Measurements from ENCODE around the gene KRT86.
"Not testable (repeated sequence)": the region's sequence is repeated elsewhere in the genome, so short reads cannot be mapped to it uniquely, and the experiment has no call there.

KRT86 gene

GRCh38 chr12:52255926-52256583, 18.4 kb upstream of the KRT86 start:
- H3K4me2 ChIP-seq (ENCODE audit: low read length), result no peak overlapping the region
- H3K36me3 ChIP-seq (ENCODE audit: insufficient read depth, low read length), result no peaks in the 10 kb centered on the region
- H3K9me3 ChIP-seq (replicated peaks; ENCODE audit: low read length), result no peaks in the 10 kb centered on the region
- H3K27me3 ChIP-seq (ENCODE audit: control insufficient read depth, insufficient read depth, low read length), result no peaks in the 10 kb centered on the region
- H3K9ac ChIP-seq (ENCODE audit: low read depth, low read length), result no peak overlapping the region
- no peak overlapping the region for H3K4me3 ChIP-seq (ENCODE audit: low read length)
- H3K4me1 ChIP-seq (ENCODE audit: control insufficient read depth, insufficient read depth, low read length), result peaks cover 20% of the 10 kb centered on the region

- Histone ChIP-seq H3K36me3 (ENCODE audit: insufficient read depth, low read length) (no peaks in the 10 kb centered on the region), H3K4me3 (ENCODE audit: low read length) (no peak overlapping the region), H3K9ac (ENCODE audit: low read depth, low read length) (no peak overlapping the region), H3K4me2 (ENCODE audit: low read length) (no peak overlapping the region), H3K4me1 (ENCODE audit: control insufficient read depth, insufficient read depth, low read length) (peaks cover 25% of the 10 kb centered on the region), H3K9me3 (replicated peaks; ENCODE audit: low read length) (no peaks in the 10 kb centered on the region), H3K27me3 (ENCODE audit: control insufficient read depth, insufficient read depth, low read length) (no peaks in the 10 kb centered on the region)
Observed at GRCh38 chr12:52256584-52256935, 17.9 kb upstream of the KRT86 start.

GRCh38 chr12:52257074-52257551, 17.3 kb upstream of the KRT86 start:
- no peaks in the 10 kb centered on the region for H3K36me3 ChIP-seq (ENCODE audit: insufficient read depth, low read length)
- H3K4me1 ChIP-seq (ENCODE audit: control insufficient read depth, insufficient read depth, low read length), result peaks cover 25% of the 10 kb centered on the region
- H3K4me3 ChIP-seq (ENCODE audit: low read length), result no peak overlapping the region
- H3K4me2 ChIP-seq (ENCODE audit: low read length), result no peak overlapping the region
- H3K27me3 ChIP-seq (ENCODE audit: control insufficient read depth, insufficient read depth, low read length), result no peaks in the 10 kb centered on the region
- no peak overlapping the region for H3K9ac ChIP-seq (ENCODE audit: low read depth, low read length)
- no peaks in the 10 kb centered on the region for H3K9me3 ChIP-seq (replicated peaks; ENCODE audit: low read length)

GRCh38 chr12:52257922-52258321, 16.5 kb upstream of the KRT86 start:
- not testable (repeated sequence) for H3K4me2 ChIP-seq (ENCODE audit: low read length); H3K9ac ChIP-seq (ENCODE audit: low read depth, low read length); H3K4me3 ChIP-seq (ENCODE audit: low read length); H3K36me3 ChIP-seq (ENCODE audit: insufficient read depth, low read length); H3K9me3 ChIP-seq (replicated peaks; ENCODE audit: low read length); H3K27me3 ChIP-seq (ENCODE audit: control insufficient read depth, insufficient read depth, low read length)
- peaks cover 25% of the 10 kb centered on the region for H3K4me1 ChIP-seq (ENCODE audit: control insufficient read depth, insufficient read depth, low read length)

GRCh38 chr12:52258335-52258901, 16.0 kb upstream of the KRT86 start:
- Histone ChIP-seq H3K36me3 (ENCODE audit: insufficient read depth, low read length) (no peaks in the 10 kb centered on the region), H3K9me3 (replicated peaks; ENCODE audit: low read length) (no peaks in the 10 kb centered on the region), H3K4me1 (ENCODE audit: control insufficient read depth, insufficient read depth, low read length) (peaks cover 25% of the 10 kb centered on the region), H3K4me2 (ENCODE audit: low read length) (no peak overlapping the region), H3K27me3 (ENCODE audit: control insufficient read depth, insufficient read depth, low read length) (no peaks in the 10 kb centered on the region), H3K4me3 (ENCODE audit: low read length) (no peak overlapping the region), H3K9ac (ENCODE audit: low read depth, low read length) (no peak overlapping the region)

- no peaks in the 10 kb centered on the region for H3K36me3 ChIP-seq (ENCODE audit: insufficient read depth, low read length)
- no peak overlapping the region for H3K4me2 ChIP-seq (ENCODE audit: low read length)
- H3K27me3 ChIP-seq (ENCODE audit: control insufficient read depth, insufficient read depth, low read length), result no peaks in the 10 kb centered on the region
- no peaks in the 10 kb centered on the region for H3K9me3 ChIP-seq (replicated peaks; ENCODE audit: low read length)
- peaks cover 25% of the 10 kb centered on the region for H3K4me1 ChIP-seq (ENCODE audit: control insufficient read depth, insufficient read depth, low read length)
- no peak overlapping the region for H3K4me3 ChIP-seq (ENCODE audit: low read length)
- peak overlapping the region; percentile 17 for H3K9ac ChIP-seq (ENCODE audit: low read depth, low read length)
Observed at GRCh38 chr12:52259657-52260243, 14.7 kb upstream of the KRT86 start.

GRCh38 chr12:52260361-52261207, 13.9 kb upstream of the KRT86 start:
- Histone ChIP-seq H3K4me1 (ENCODE audit: control insufficient read depth, insufficient read depth, low read length) (peaks cover 25% of the 10 kb centered on the region), H3K4me3 (ENCODE audit: low read length) (no peak overlapping the region), H3K27me3 (ENCODE audit: control insufficient read depth, insufficient read depth, low read length) (no peaks in the 10 kb centered on the region), H3K4me2 (ENCODE audit: low read length) (peak overlapping the region; percentile 10), H3K9ac (ENCODE audit: low read depth, low read length) (peak overlapping the region; percentile 17), H3K36me3 (ENCODE audit: insufficient read depth, low read length) (no peaks in the 10 kb centered on the region), H3K9me3 (replicated peaks; ENCODE audit: low read length) (no peaks in the 10 kb centered on the region)

GRCh38 chr12:52261208-52261484, 13.3 kb upstream of the KRT86 start:
- peaks cover 25% of the 10 kb centered on the region for H3K4me1 ChIP-seq (ENCODE audit: control insufficient read depth, insufficient read depth, low read length)
- no peak overlapping the region for H3K4me3 ChIP-seq (ENCODE audit: low read length)
- no peaks in the 10 kb centered on the region for H3K9me3 ChIP-seq (replicated peaks; ENCODE audit: low read length)
- H3K9ac ChIP-seq (ENCODE audit: low read depth, low read length), result no peak overlapping the region
- no peaks in the 10 kb centered on the region for H3K27me3 ChIP-seq (ENCODE audit: control insufficient read depth, insufficient read depth, low read length)
- no peak overlapping the region for H3K4me2 ChIP-seq (ENCODE audit: low read length)
- H3K36me3 ChIP-seq (ENCODE audit: insufficient read depth, low read length), result no peaks in the 10 kb centered on the region

- no peaks in the 10 kb centered on the region for H3K27me3 ChIP-seq (ENCODE audit: control insufficient read depth, insufficient read depth, low read length)
- no peak overlapping the region for H3K9ac ChIP-seq (ENCODE audit: low read depth, low read length)
- peaks cover 25% of the 10 kb centered on the region for H3K4me1 ChIP-seq (ENCODE audit: control insufficient read depth, insufficient read depth, low read length)
- no peak overlapping the region for H3K4me2 ChIP-seq (ENCODE audit: low read length)
- H3K9me3 ChIP-seq (replicated peaks; ENCODE audit: low read length), result no peaks in the 10 kb centered on the region
- H3K36me3 ChIP-seq (ENCODE audit: insufficient read depth, low read length), result no peaks in the 10 kb centered on the region
- no peak overlapping the region for H3K4me3 ChIP-seq (ENCODE audit: low read length)
Observed at GRCh38 chr12:52262286-52262685, 12.2 kb upstream of the KRT86 start.

GRCh38 chr12:52263761-52264434, 10.5 kb upstream of the KRT86 start:
- Histone ChIP-seq H3K36me3 (ENCODE audit: insufficient read depth, low read length) (no peaks in the 10 kb centered on the region), H3K4me1 (ENCODE audit: control insufficient read depth, insufficient read depth, low read length) (peaks cover 32% of the 10 kb centered on the region), H3K9me3 (replicated peaks; ENCODE audit: low read length) (no peaks in the 10 kb centered on the region), H3K4me2 (ENCODE audit: low read length) (no peak overlapping the region), H3K4me3 (ENCODE audit: low read length) (no peak overlapping the region), H3K9ac (ENCODE audit: low read depth, low read length) (no peak overlapping the region), H3K27me3 (ENCODE audit: control insufficient read depth, insufficient read depth, low read length) (no peaks in the 10 kb centered on the region)

- no peaks in the 10 kb centered on the region for H3K27me3 ChIP-seq (ENCODE audit: control insufficient read depth, insufficient read depth, low read length)
Observed at GRCh38 chr12:52264435-52264825, 10.0 kb upstream of the KRT86 start.

More at GRCh38 chr12:52264435-52264825, 10.0 kb upstream of the KRT86 start:
- Histone ChIP-seq H3K4me2 (ENCODE audit: low read length) (no peak overlapping the region), H3K36me3 (ENCODE audit: insufficient read depth, low read length) (no peaks in the 10 kb centered on the region), H3K4me1 (ENCODE audit: control insufficient read depth, insufficient read depth, low read length) (peaks cover 28% of the 10 kb centered on the region), H3K9me3 (replicated peaks; ENCODE audit: low read length) (no peaks in the 10 kb centered on the region), H3K4me3 (ENCODE audit: low read length) (no peak overlapping the region), H3K9ac (ENCODE audit: low read depth, low read length) (no peak overlapping the region)

Data from skeletal muscle satellite cell (primary cell).